Colonic mucosa (tissue), 4 donors: ENCODE measurements around the gene TMEM198. TPM values are rescaled to one million over a fixed set of nuclear protein-coding genes. Genes with fewer than 3 reads are reported as not detected.

Experiments used
- DNase-seq: peaks from one replicate; pipeline ENCODE4 v3.0.0-alpha.2; 2020
- H3K27ac ChIP-seq: fragments of 200-600 bp; one replicate; pipeline ENCODE4 v1.8.0; 2021
- H3K27me3 ChIP-seq: fragments of 200-600 bp; one replicate; pipeline ENCODE4 v1.8.0; 2021
- H3K36me3 ChIP-seq: fragments of 200-600 bp; one replicate; pipeline ENCODE4 v1.8.0; 2021
- H3K4me1 ChIP-seq: fragments of 200-600 bp; one replicate; pipeline ENCODE4 v1.8.0; 2021; ENCODE audit warnings: mild to moderate bottlenecking
- H3K4me3 ChIP-seq: fragments of 200-600 bp; one replicate; pipeline ENCODE4 v1.8.0; 2021
- H3K9ac ChIP-seq, 2 donors: one replicate each; pipeline ENCODE4 v1.7.0; 2013; ENCODE audit warnings: control low read depth in 2 of 2, low read depth in 2 of 2, low read length in 2 of 2
- H3K9me3 ChIP-seq: fragments of 200-600 bp; one replicate; pipeline ENCODE4 v1.8.0; 2021
- intact Hi-C: fragments of 100-400 bp; cut with DNase I; formaldehyde crosslinking; loops from one replicate; pipeline ENCODE4 v1.14.1; 2022
- total RNA-seq, 2 donors: library from RNA; stranded (reverse); fragmentation: NEBNext Ultra II Directional in 1 of 2; extraction: Animal tissue kit (Norgen Biotek cat#: 25700) in 1 of 2; gene quantifications; one replicate each; pipeline ENCODE4 v1.2.1, GENCODE V29; 2021
- TF ChIP-seq, protein P1 (sequence below): fragments of 200-600 bp; IDR thresholded peaks from one replicate; pipeline ENCODE4 v1.8.0; 2022; ENCODE audit warnings: antibody characterized with exemption, mild to moderate bottlenecking
- donor health status: healthy.
- donor health status: DM: no; HTN: no; CAD: no.
- donor health status: DM: no; HTN: no; CAD: no.

Gene TMEM198
- total RNA-seq, 2 donors from 2014 or later = 1.7 to 2.9 TPM

DNA sequence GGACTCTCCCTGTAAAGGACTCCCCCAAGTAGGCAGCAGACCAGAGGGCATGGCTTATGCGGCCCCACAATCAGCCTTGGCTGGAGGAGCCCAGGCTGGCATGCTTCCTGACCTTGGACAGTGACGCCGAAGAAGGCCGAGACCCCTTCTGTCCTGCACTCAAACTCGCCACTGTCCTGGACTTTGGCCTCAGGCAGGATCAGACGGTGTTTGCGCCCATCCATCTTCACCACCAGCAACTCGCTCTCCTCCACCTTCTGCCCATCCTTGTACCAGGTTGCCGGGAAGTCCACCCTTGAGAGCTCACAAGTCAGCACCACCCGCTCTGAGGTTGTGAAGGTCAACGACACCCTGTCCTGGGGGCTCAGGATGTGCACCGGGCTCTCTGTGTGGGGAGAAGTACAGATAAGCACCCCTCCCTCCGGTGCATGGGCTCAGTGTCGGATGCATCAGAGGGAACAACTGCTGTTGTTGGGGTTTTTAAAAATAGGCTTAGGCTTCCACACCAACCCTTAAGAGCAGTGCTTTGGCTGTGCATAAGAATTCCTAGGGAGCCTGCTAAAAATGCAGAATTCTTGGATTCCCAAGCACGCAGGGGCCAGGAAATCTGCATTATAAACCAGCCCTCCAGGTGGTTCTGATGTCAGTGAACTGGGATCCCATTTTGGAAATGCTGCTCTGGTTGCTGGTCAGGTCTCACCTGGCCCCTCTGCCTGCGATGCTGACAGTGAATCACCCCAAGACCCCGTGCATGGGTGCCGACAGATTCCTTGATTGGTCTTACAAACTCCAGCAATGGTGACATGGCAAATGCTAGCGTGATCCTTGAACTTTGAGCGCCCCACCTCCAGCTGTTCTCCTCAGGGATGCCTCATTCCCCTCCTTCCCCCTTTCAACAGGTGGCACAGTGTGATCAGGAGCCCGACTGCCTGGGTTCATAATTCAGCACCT lies 21.6 kb downstream of the TMEM198 start:
- Histone ChIP-seq H3K4me3 (no peak overlapping the region), H3K27me3 (no peaks in the 10 kb centered on the region), H3K9ac (no peak overlapping the region), H3K4me1 (no peaks in the 10 kb centered on the region), H3K9me3 (no peaks in the 10 kb centered on the region), H3K36me3 (no peaks in the 10 kb centered on the region), H3K27ac (no peak overlapping the region)
- TF ChIP-seq, protein P1, sequence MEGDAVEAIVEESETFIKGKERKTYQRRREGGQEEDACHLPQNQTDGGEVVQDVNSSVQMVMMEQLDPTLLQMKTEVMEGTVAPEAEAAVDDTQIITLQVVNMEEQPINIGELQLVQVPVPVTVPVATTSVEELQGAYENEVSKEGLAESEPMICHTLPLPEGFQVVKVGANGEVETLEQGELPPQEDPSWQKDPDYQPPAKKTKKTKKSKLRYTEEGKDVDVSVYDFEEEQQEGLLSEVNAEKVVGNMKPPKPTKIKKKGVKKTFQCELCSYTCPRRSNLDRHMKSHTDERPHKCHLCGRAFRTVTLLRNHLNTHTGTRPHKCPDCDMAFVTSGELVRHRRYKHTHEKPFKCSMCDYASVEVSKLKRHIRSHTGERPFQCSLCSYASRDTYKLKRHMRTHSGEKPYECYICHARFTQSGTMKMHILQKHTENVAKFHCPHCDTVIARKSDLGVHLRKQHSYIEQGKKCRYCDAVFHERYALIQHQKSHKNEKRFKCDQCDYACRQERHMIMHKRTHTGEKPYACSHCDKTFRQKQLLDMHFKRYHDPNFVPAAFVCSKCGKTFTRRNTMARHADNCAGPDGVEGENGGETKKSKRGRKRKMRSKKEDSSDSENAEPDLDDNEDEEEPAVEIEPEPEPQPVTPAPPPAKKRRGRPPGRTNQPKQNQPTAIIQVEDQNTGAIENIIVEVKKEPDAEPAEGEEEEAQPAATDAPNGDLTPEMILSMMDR = no peak
- intact Hi-C loops = no loop called here
- no peak for DNase-seq

DNA sequence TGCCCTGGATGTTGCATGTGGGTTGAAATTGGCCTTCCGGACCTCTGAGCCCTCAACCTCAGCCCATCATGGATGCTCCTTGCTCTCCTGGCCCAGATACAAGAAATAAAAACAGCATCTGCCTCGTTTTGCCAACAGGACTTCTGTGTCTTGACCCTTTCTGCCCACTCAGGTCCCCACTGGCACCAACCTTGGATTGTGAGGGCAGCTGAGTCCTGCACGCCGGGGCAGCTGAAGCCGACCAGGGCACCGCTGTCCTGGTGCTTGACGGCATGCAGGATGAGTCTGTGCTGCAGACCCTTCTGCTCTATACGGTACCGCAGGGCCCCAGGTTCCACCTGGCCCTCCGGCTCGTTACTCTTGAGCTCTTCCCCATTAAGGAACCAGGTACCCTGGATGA lies 22.8 kb downstream of the TMEM198 start:
- H3K4me1 ChIP-seq = no peaks in the 10 kb centered on the region
- no peak overlapping the region for H3K9ac ChIP-seq
- H3K27me3 ChIP-seq = peaks cover 8% of the 10 kb centered on the region
- TF ChIP-seq, protein P1 = no peak
- H3K9me3 ChIP-seq = no peaks in the 10 kb centered on the region
- DNase-seq = no peak
- intact Hi-C loops = no loop called here
- no peak overlapping the region for H3K27ac ChIP-seq
- no peak overlapping the region for H3K4me3 ChIP-seq
- no peaks in the 10 kb centered on the region for H3K36me3 ChIP-seq

DNA sequence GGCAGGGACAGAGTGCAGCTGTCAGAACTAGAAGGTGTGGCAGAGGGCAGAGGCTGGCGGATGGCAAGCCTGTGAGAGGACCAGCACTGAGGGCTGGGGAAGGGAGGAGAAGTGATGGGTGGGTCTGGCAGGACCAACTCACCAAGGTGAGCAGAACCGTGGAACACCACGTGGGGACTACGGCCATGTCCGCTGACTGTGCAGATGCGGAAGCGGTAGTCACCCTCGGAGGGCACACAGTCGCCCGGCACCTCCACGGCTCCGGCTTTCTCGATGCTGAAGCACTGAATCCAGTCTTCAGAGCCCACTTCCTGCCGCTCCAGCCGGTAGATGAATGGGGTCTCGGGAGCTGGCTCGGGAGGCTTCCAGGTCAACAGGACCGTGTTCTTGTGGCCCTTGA lies 23.3 kb downstream of the TMEM198 start:
- no peak for DNase-seq
- intact Hi-C loops = no loop called here

DNA sequence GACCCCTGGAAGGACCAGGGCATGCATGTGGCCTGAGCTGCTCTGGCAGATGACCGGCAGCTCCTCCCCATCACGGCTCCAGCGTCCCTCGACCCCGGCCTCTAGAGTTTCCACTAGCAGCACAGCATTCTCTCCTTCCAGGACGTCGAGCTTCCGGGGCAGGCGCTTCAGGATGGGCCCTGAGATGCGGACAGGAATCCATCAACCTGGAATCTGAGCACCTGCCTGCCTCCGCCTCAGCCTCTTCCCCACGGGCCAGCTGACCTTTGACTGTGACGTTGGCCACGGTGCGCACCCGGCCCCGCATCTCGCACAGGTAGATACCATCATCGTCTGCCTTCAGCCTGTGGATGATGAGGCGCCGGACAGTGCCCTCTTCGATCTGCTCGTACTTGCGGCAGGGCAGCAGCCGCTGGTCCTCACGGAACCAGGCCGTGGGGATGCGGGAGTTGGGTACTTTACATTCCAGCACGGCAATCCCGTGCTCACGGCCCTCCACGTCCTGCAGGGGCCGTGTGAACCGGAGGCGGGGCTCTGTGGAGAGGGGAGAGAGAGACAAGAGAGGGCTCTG lies 24.0 kb downstream of the TMEM198 start:
- Histone ChIP-seq H3K9ac (no peak overlapping the region), H3K4me1 (no peaks in the 10 kb centered on the region), H3K9me3 (no peaks in the 10 kb centered on the region), H3K36me3 (no peaks in the 10 kb centered on the region), H3K4me3 (no peak overlapping the region), H3K27ac (no peak overlapping the region), H3K27me3 (peaks cover 8% of the 10 kb centered on the region)
- no peak for DNase-seq
- TF ChIP-seq, protein P1 = no peak
- intact Hi-C loops = no loop called here

More for the DNA sequence above, 23.3 kb downstream of the TMEM198 start:
- Histone ChIP-seq H3K9ac (no peak overlapping the region), H3K4me3 (no peak overlapping the region), H3K4me1 (no peaks in the 10 kb centered on the region), H3K27me3 (peaks cover 8% of the 10 kb centered on the region), H3K27ac (no peak overlapping the region), H3K9me3 (no peaks in the 10 kb centered on the region), H3K36me3 (no peaks in the 10 kb centered on the region)
- TF ChIP-seq, protein P1 = no peak

DNA sequence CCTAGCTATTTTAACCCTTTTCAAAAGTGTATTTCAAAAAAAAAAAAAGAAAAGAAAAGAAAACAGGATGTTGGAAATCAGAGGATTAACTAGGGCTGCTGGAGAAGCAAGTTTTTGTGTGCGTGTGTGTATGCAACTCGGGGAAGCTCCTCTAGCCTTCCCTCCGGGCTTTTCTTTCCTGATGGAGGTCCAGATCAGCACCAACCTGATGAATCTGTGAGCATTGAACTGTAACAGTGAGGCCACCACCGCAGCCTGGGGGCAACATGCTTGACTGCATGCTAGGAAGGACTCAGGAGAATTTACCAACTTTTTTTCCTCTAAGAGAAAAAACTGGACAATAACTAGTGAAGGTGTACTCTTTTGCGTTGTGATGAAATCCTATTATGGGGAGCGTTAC lies 25.2 kb downstream of the TMEM198 start:
- Histone ChIP-seq H3K4me3 (no peak overlapping the region), H3K27ac (no peak overlapping the region), H3K27me3 (peaks cover 8% of the 10 kb centered on the region), H3K36me3 (no peaks in the 10 kb centered on the region), H3K9ac (no peak overlapping the region), H3K9me3 (no peaks in the 10 kb centered on the region), H3K4me1 (no peaks in the 10 kb centered on the region)
- intact Hi-C loops = no loop called here
- DNase-seq = no peak
- TF ChIP-seq, protein P1 = no peak
